HG02981 (cell line): ENCODE measurements around the gene HERC3.

Experiments used
- ATAC-seq: cut with Tn5 transposase; IDR thresholded peaks from one replicate; pipeline ENCODE4 v1.9.1; 2021; ENCODE audit warnings: mild to moderate bottlenecking, moderate library complexity; ENCODE audit not compliant: unreplicated experiment

Gene HERC3

DNA sequence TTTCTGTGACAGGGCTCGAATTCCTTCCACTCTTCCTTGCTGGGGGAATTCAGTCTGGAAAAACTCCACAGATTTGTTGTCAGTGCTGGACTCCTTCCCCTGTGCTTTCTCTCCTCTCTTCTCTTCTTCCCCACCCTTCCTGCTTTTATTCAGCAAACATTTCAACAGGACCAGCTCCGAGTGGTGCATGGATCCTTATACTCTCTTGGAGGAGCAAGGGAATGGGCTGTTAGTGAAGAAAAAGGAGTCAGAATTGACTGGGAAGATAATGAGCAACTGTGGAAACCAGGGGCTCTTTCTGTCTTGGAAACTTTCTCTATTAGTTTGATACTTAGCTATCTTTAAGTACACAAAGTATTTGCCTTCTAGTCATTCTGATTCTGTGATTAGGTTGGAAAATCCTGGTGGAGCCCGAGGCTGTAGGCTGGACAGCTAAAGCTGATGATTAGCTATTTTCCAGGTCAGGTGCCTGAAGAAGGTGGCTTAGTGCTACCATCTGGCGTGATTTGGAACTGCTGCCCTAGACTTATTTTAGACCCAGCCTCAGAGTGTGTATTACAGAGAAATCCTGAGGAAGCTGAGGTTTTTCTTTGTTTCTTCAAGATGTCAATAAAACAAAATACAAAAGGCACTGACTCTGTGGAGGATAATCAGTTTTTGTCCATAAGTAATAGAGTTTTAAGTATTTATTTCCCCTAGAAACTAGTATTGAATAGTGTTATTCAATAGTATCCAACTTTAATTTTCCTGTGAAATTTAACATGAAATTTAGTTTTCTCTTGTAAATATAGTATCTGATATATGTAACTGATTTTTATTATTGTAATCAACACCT, 67.0 kb downstream of the HERC3 start:
- peak; percentile 91 for ATAC-seq

- ATAC-seq: no peak
These were observed 67.6 kb downstream of the HERC3 start for GRCh38 chr4:88659890-88660208.

- ATAC-seq: no peak
These were observed 68.4 kb downstream of the HERC3 start for GRCh38 chr4:88660446-88661294.

- no peak for ATAC-seq
These were observed 69.5 kb downstream of the HERC3 start for GRCh38 chr4:88661739-88662138.

- peak; percentile 54 for ATAC-seq
These were observed 80.7 kb downstream of the HERC3 start for GRCh38 chr4:88672987-88673386.

- no peak for ATAC-seq
These were observed 81.6 kb downstream of the HERC3 start for GRCh38 chr4:88673886-88674285.

DNA sequence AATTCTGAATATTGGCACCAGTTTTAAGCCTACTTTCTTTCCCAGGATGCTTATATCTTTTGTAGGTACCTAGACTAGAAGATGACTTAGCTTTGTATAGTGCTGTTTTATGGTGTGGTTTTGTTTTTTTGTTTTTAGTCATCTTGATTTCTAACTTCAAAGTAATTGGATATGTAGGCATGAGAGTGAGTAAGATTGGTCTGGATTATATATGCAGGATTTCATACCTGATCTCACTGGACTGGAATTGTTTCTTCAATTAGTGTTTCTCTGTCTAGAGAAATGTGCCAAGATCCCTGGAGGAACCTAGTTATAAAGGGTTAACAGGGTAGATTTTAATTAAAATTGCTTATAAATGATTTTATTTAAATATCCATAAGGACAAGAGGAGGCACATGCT, 82.3 kb downstream of the HERC3 start:
- no peak for ATAC-seq

DNA sequence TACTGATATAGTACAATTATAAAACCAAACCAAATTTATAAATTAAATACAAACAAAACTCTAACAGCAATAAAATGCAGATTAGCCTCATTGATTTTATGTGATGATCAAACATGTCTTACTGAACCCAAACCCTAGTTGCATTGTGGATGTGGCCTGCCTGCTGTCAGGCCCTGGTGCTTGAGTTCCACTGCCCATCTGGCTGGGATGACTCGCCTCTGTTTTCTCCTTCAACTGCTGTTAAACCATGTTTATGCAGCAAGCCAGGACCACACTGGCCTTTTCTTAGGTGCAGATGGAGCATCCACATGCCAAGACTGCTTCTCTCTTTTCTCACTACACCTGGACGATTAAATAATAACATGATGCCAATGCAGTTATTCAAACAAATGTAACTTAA, 82.7 kb downstream of the HERC3 start:
- ATAC-seq: no peak

GRCh38 chr4:88675543-88675942, 83.3 kb downstream of the HERC3 start:
- ATAC-seq: no peak

DNA sequence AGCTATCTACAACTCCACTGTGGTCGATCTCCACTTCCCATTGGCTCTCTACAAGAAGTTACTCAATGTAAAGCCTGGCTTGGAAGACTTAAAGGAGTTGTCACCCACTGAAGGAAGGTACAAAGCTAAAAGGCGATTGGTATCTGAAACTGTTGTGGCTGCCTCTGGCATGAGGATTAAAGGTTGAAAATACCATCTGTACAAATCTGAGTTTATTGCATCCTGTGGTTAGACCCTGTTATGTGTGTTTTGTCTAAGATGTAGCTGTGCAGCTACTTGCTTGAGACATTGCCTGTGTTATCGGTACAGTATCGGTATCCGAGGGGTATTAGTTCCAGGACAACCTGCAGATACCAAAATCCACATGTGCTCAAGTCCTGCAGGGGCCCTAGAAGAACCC, 88.9 kb downstream of the HERC3 start:
- no peak for ATAC-seq

DNA sequence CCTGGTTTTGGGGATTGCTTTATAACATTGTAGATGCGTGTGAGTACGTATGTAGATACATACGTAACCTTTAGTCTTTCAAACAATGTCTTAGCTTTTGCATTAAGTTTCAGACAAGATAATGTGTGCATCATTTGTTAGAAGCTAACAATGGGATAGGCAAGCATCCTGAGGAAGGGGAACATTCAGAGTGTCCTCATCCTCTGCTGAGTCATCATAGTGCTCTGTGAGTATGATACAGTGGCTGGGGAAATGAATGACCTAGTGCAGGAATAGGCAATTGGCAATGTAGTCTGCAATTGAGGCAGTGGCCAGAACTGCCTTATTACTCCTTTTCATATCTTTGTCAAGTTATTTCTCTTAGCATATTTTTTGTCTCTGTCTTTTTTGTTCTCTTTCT, 98.1 kb downstream of the HERC3 start:
- ATAC-seq: no peak

DNA sequence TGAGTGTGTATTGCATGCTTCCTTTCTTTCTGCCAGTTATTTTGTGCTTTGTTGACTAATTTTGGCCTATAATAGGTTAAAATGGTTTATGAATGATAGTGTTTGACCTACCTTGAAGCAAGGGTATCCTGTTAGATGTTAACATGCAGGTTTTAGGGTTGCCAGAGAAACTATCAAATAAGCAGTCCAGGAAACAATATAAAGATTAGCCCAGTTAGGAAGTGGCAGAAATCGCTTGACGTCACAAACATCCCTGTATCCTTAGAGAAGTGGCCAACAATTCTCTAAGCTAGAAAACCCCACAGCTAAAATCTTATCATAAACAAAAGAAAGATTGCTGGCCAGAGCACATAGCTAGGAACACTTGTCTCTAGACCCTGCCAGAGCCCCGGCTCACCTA, 101.5 kb downstream of the HERC3 start:
- no peak for ATAC-seq

GRCh38 chr4:88696630-88697029, 104.3 kb downstream of the HERC3 start:
- no peak for ATAC-seq

DNA sequence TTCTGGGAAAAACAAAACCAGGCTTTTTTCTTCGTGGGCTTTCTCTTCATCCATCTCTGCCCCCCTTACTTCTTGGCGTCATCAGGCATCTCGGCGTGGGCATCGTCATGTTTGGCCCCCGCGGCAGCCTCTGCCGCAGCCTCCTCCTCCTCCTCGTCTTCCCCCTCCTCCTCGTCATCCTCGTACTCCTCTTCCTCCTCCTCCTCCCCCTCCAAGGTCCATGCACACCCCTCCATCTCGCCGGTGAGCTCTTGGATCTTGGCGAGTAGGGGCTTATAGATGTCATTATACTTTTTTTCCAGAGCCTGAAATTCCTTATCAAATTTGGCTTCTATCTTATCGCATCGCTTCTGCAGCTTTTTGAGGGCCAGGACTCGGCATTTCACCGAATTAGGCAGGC, 104.9 kb downstream of the HERC3 start:
- no peak for ATAC-seq

GRCh38 chr4:88697588-88698329, 105.5 kb downstream of the HERC3 start, which contains the start of gene NAP1L5:
Gene NAP1L5, minus strand, starts transcription at chr4:88697829. Its CDS starts 75 bp downstream, at chr4:88697754.
- ATAC-seq: peak; percentile 92

DNA sequence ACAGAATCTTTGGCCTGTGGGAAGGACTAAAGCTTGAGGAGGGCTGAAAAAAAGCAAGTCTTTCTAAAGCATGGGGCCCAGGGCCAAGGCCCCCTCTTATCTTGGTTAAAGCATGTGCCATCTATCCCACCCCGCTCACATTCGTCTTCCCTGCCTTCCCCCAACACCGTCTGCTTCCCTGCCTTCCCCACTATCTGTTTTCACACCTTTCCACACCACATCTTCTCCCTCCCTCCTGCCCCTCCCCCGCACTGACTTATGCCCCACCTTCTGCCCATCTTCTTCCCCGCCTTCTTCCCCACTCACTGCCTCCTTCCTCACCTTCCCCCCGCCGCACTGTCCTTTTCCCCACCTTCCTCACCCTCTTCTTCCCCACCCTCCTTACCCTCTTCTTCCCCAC, 106.2 kb downstream of the HERC3 start:
- no peak for ATAC-seq

- ATAC-seq: no peak
These were observed 110.5 kb downstream of the HERC3 start for GRCh38 chr4:88702782-88703181.

DNA sequence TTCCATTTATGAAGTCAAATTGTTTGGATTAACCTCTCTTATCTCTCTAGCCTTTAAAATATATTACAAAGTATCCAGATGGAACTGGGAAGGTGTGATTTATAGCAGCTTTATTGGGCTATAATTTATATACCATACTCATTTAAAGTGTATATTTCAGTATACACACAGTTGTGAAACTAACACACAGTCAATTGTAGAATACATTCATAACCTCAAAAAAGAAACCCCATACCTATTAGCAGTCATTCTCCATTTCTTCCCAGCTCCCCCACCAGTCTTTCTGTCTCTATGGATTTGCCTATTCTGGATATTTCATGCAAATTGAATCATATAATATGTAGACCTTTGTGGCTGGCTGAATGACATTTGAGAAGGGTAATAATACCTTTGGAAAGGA, 112.9 kb downstream of the HERC3 start:
- no peak for ATAC-seq

DNA sequence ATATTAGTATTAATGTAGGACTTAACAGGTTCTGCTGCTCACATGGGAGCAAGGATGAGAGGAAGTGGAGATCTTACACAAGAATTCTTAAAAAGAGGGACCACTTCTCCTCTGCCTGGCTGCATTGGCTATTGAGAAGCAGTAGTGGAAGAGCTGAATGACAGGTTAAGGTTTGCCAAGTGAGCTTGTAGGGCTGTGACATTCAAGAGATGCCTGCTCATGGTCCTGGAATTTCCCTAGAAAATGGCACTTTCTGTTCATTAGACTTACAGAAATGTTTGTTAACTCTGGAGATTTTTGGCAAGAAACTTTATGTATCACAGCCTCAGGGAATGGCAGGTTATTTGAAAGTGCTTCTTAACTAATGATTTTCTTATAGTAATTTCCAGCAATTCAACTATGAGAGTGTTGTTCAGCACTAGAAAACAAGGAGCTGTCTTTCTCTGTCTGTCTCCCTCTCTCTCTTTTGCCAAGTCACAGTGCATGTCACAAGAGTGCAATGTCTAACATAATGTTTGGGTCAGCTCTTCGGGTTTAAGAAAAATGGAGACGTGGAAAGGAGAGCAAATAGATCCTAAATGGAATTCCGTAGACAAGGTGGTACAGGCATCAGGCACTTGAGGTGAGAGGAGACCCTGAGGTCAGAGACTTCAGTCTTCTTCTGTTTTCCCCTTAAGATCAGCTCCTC, 113.7 kb downstream of the HERC3 start:
- no peak for ATAC-seq

DNA sequence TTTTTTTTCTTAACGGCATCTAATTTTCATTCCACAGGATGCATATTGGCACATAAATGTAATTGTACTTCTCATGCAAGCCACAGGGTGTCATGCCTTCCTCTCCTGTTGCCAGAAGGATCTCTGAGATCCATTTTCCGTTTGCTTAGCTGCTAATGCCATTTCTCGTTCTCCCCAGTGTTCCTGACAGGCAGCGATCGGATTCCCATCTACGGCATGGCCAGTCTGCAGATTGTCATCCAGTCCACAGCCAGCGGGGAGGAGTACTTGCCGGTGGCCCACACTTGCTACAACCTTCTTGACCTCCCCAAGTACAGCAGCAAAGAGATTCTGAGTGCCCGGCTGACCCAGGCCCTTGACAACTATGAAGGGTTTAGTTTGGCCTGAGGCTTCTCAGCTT, 114.3 kb downstream of the HERC3 start:
- ATAC-seq: no peak

GRCh38 chr4:88709989-88710388, 117.7 kb downstream of the HERC3 start:
- ATAC-seq: no peak
